Duodenal mucosa (tissue), 2 donors: ENCODE data around the gene GALNT14.

Experiments used
- H3K27ac ChIP-seq: one replicate; pipeline ENCODE4 v1.7.0; 2013; ENCODE audit warnings: low read depth, low read length
- H3K27me3 ChIP-seq, 2 donors: one replicate each; pipeline ENCODE4 v1.7.0; 2013; ENCODE audit warnings: low read length in 2 of 2, control low read depth in 1 of 2; ENCODE audit not compliant: insufficient read depth in 2 of 2, control insufficient read depth in 1 of 2
- H3K36me3 ChIP-seq, 2 donors: one replicate each; pipeline ENCODE4 v1.7.0; 2013; ENCODE audit warnings: low read length in 2 of 2, control low read depth in 1 of 2; ENCODE audit not compliant: insufficient read depth in 2 of 2, control insufficient read depth in 1 of 2
- H3K4me1 ChIP-seq, 2 donors: one replicate each; pipeline ENCODE4 v1.7.0; 2013; ENCODE audit warnings: low read length in 2 of 2, control low read depth in 1 of 2; ENCODE audit not compliant: insufficient read depth in 2 of 2, control insufficient read depth in 1 of 2
- H3K4me3 ChIP-seq, 2 donors: one replicate each; pipeline ENCODE4 v1.7.0; 2013; ENCODE audit warnings: low read length in 2 of 2, low read depth in 1 of 2
- H3K9ac ChIP-seq, 2 donors: one replicate each; pipeline ENCODE4 v1.7.0; 2013; ENCODE audit warnings: low read length in 2 of 2, low read depth in 1 of 2
- H3K9me3 ChIP-seq, 2 donors: one replicate each; pipeline ENCODE4 v1.7.0; 2013; ENCODE audit warnings: low read length in 2 of 2, control low read depth in 1 of 2; ENCODE audit not compliant: control insufficient read depth in 1 of 2

Gene GALNT14

DNA sequence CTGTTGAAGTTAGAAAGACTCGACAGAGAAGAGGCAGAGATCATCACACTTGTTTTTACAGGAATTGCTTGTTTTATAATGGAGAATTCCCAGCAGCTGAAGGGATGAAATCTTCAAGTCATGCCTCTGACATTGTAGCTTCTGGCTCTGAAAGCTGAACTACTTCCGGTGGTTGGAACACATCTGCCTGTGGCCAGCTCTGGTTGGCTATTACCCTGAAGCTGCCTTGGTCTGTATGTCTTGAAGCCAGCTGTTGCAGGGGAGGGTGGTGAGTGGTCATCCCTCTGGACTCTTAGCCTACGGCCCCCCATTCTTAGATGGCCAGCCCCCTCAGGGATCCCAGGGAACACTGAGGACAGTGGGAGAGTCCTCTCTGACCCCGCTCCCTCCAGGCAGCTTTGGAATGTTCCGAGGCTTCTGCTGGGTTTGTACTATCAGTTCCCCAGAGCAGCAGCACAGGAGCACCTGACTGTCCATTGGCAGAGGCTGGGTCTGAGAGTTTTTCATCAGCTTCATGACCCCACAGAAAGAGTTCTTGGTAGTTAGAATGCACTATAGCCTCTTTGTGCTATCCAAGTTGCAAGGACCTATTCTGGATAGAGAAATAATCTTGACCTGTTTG, 243.6 kb downstream of the GALNT14 start:
- no peaks in the 10 kb centered on the region for H3K9me3 ChIP-seq
- no peaks in the 10 kb centered on the region for H3K4me1 ChIP-seq
- no peak overlapping the region for H3K27ac ChIP-seq
- H3K4me3 ChIP-seq, result no peak overlapping the region
- no peak overlapping the region for H3K9ac ChIP-seq
- H3K36me3 ChIP-seq, result no peaks in the 10 kb centered on the region
- no peaks in the 10 kb centered on the region for H3K27me3 ChIP-seq

DNA sequence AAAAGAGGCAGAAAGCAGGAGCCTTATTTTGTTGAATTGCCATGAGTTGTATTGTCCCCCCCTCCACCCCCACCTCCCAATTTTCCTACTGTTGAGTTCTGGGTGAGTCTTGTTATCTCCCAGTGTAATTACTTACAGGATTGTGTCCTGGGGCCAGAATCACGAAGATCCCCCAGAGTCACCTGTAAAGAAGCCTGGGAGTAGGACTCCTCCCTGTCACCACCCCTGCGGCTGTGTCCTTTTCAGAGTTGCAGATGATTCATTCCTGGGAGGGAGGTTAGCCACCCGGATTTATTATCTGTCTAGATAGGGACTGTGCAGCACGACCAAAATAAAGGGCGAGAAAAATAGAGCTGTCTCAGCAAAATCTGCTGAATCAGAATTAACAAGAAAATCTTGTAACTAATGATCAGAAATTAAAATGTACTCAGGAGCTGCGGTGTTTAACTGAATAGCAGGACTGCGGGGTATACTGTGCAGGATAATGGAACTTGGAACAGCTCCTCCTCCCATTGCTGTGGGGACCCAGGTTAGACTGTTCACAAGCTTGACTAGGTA, 249.3 kb downstream of the GALNT14 start:
- no peaks in the 10 kb centered on the region for H3K9me3 ChIP-seq
- no peak overlapping the region for H3K9ac ChIP-seq
- no peaks in the 10 kb centered on the region for H3K27me3 ChIP-seq
- no peaks in the 10 kb centered on the region for H3K36me3 ChIP-seq
- H3K4me3 ChIP-seq, result no peak overlapping the region
- no peaks in the 10 kb centered on the region for H3K4me1 ChIP-seq
- no peak overlapping the region for H3K27ac ChIP-seq

GRCh38 chr2:30886080-30886479, 252.2 kb downstream of the GALNT14 start:
- Histone ChIP-seq H3K4me3 (no peak overlapping the region), H3K36me3 (no peaks in the 10 kb centered on the region), H3K4me1 (no peaks in the 10 kb centered on the region), H3K27ac (no peak overlapping the region), H3K9ac (no peak overlapping the region), H3K27me3 (no peaks in the 10 kb centered on the region), H3K9me3 (no peaks in the 10 kb centered on the region)

- Histone ChIP-seq H3K36me3 (no peaks in the 10 kb centered on the region), H3K9me3 (no peaks in the 10 kb centered on the region), H3K9ac (no peak overlapping the region), H3K4me1 (no peaks in the 10 kb centered on the region), H3K27ac (no peak overlapping the region), H3K27me3 (no peaks in the 10 kb centered on the region), H3K4me3 (no peak overlapping the region)
Observed at GRCh38 chr2:30883822-30884221, 254.4 kb downstream of the GALNT14 start.

DNA sequence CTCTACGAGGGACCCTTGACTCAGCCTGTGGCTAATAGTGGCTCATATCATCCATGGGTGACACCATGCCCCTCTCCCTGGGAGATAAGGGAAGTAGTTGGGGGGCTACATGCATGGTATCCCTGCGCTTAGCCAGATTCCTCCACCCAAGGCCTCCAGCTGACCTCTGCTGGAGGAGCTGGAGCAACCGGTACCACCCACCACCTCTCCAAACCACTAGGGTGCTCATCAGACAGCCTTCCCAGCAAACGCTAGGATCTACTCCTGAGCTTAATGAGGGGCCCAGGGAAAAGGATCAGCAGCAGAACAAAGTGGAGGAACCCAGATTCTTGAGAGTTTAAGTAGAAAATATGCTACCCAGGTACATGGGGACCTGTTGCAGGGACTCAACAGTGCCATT, 255.1 kb downstream of the GALNT14 start:
- no peak overlapping the region for H3K27ac ChIP-seq
- H3K4me1 ChIP-seq, result no peaks in the 10 kb centered on the region
- H3K36me3 ChIP-seq, result no peaks in the 10 kb centered on the region
- H3K9ac ChIP-seq, result no peak overlapping the region
- no peak overlapping the region for H3K4me3 ChIP-seq
- H3K27me3 ChIP-seq, result no peaks in the 10 kb centered on the region
- H3K9me3 ChIP-seq, result no peaks in the 10 kb centered on the region

DNA sequence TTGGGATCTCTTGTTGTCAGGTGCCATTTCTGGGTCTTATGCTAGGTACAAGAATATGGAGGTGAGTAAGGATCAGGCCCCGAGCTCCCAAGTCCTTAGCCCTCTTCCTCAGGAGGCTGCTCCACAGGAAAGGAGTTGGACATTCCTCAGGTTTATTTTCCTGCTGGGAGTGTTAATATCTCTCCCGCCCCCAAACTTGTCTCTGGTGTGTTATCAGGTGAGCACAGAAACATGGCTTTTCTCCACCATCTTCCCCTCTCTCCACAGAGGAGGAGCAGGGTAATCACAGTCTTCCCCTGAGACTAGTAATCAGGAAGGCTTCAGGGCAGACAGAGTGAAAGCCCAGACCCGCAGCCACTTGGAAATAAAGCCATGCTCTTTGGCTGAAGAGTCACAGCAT, 257.7 kb downstream of the GALNT14 start:
- H3K36me3 ChIP-seq, result no peaks in the 10 kb centered on the region
- H3K27ac ChIP-seq, result no peak overlapping the region

DNA sequence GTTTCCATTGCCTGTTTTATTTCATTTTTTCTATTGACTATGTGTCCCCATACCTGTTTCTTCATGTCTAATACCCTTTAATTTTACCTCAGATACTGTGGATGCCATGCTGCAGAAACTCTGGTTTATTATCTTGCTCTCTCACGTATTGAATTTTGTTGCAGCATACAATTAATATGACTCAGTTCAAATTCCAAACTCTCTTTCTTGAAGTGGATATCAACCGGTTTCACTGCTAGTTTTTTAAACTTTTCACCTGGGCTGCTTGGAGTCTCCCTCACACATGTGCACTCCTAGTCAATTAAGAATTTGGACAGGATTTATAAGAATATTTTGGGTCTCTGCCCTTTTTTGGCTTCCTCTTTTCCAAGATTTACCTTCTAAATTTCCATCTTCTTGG, 260.4 kb downstream of the GALNT14 start:
- Histone ChIP-seq H3K27ac (no peak overlapping the region), H3K27me3 (no peaks in the 10 kb centered on the region), H3K4me1 (no peaks in the 10 kb centered on the region), H3K9ac (no peak overlapping the region), H3K9me3 (no peaks in the 10 kb centered on the region), H3K4me3 (no peak overlapping the region), H3K36me3 (no peaks in the 10 kb centered on the region)

More for the DNA sequence above, 257.7 kb downstream of the GALNT14 start:
- no peaks in the 10 kb centered on the region for H3K9me3 ChIP-seq
- H3K27me3 ChIP-seq, result no peaks in the 10 kb centered on the region
- H3K4me1 ChIP-seq, result no peaks in the 10 kb centered on the region
- H3K4me3 ChIP-seq, result no peak overlapping the region
- no peak overlapping the region for H3K9ac ChIP-seq

GRCh38 chr2:30872797-30873196, 265.4 kb downstream of the GALNT14 start:
- Histone ChIP-seq H3K4me1 (no peaks in the 10 kb centered on the region), H3K9ac (no peak overlapping the region), H3K27me3 (peaks cover 0 to 2% of the 10 kb centered on the region in 2 donors), H3K9me3 (no peaks in the 10 kb centered on the region), H3K27ac (no peak overlapping the region), H3K4me3 (no peak overlapping the region), H3K36me3 (no peaks in the 10 kb centered on the region)

- Histone ChIP-seq H3K27ac (no peak overlapping the region), H3K9me3 (no peaks in the 10 kb centered on the region), H3K4me1 (no peaks in the 10 kb centered on the region), H3K27me3 (peaks cover 0 to 3% of the 10 kb centered on the region in 2 donors), H3K4me3 (no peak overlapping the region), H3K9ac (no peak overlapping the region), H3K36me3 (no peaks in the 10 kb centered on the region)
Observed at GRCh38 chr2:30871980-30872789, 266.1 kb downstream of the GALNT14 start.

GRCh38 chr2:30871440-30871839, 266.8 kb downstream of the GALNT14 start:
- Histone ChIP-seq H3K9ac (no peak overlapping the region), H3K27ac (no peak overlapping the region), H3K4me1 (no peaks in the 10 kb centered on the region), H3K36me3 (no peaks in the 10 kb centered on the region), H3K4me3 (no peak overlapping the region), H3K9me3 (no peaks in the 10 kb centered on the region), H3K27me3 (peaks cover 0 to 3% of the 10 kb centered on the region in 2 donors)
